T-helper 17 cell (primary cell): ENCODE measurements around the gene SLC22A5. TPM values are rescaled to one million over a fixed set of nuclear protein-coding genes. Genes with fewer than 3 reads are reported as not detected.

Source experiments
- ATAC-seq: fragments of 150-1000 bp; cut with Tn5 transposase; 2 replicates; pipeline ENCODE4 v1.10.0; 2021; ENCODE audit warnings: mild to moderate bottlenecking, moderate library complexity
- DNase-seq, 3 donors: peaks; one replicate each; pipeline versions ENCODE4 v3.0.0 to v3.0.0-alpha.2; 2020 to 2021
- H3K9me3 ChIP-seq: one replicate; pipeline ENCODE4 v1.7.0; 2013; ENCODE audit warnings: low read length, mild to moderate bottlenecking; ENCODE audit not compliant: control insufficient read depth, poor library complexity, severe bottlenecking
- H3K27ac Mint-ChIP-seq: one replicate; pipeline ENCODE4 v1.8.0; 2022; ENCODE audit warnings: mild to moderate bottlenecking, moderate library complexity, mixed read lengths
- H3K27me3 Mint-ChIP-seq: one replicate; pipeline ENCODE4 v1.8.0; 2022; ENCODE audit warnings: mixed read lengths
- H3K36me3 Mint-ChIP-seq: one replicate; pipeline ENCODE4 v1.8.0; 2022; ENCODE audit warnings: low read depth, mixed read lengths
- H3K4me1 Mint-ChIP-seq: one replicate; pipeline ENCODE4 v1.8.0; 2022; ENCODE audit warnings: mild to moderate bottlenecking, mixed read lengths
- H3K4me3 Mint-ChIP-seq: one replicate; pipeline ENCODE4 v1.8.0; 2022; ENCODE audit warnings: mild to moderate bottlenecking, moderate library complexity, mixed read lengths
- total RNA-seq, 4 donors: library from RNA in 2 of 4; stranded (reverse) in 2 of 4; gene quantifications; one replicate each; pipeline ENCODE4 v1.2.3 and lab custom pipeline; 2022 to 2026

SLC22A5 gene
- total RNA-seq, 2 donors from 2014 or later = 3.4 to 3.7 TPM

DNA sequence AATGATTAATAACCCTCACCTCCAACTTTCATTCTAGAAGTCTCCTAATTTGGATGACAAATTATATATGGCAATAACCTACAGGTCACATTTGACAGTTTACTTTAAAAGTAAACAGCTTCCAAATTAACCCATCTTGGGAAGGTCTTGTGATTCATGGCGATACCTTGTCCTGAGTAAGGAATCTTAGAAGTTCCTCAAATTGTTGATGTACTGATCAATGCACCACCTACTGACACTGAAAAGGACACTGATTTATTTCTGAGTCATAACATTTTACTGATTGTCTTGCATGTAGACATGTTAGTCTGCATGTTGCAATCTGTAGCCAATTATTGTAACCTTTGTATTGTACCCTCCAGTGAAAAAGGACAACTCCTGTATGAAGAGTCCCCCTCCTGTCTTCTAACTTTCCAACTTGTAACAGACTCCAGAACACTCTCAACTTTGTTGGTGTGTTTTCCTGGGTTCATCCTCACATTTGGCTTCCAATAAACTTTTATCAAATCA is 16.0 kb upstream of the SLC22A5 start:
- ATAC-seq (no peak), DNase-seq (no peak)
- Mint-ChIP-seq H3K4me3 (no peak overlapping the region), H3K27ac (no peak overlapping the region), H3K36me3 (peaks cover 22% of the 10 kb centered on the region), H3K27me3 (peaks cover 4% of the 10 kb centered on the region), H3K4me1 (no peaks in the 10 kb centered on the region)
- no peaks in the 10 kb centered on the region for H3K9me3 ChIP-seq

DNA sequence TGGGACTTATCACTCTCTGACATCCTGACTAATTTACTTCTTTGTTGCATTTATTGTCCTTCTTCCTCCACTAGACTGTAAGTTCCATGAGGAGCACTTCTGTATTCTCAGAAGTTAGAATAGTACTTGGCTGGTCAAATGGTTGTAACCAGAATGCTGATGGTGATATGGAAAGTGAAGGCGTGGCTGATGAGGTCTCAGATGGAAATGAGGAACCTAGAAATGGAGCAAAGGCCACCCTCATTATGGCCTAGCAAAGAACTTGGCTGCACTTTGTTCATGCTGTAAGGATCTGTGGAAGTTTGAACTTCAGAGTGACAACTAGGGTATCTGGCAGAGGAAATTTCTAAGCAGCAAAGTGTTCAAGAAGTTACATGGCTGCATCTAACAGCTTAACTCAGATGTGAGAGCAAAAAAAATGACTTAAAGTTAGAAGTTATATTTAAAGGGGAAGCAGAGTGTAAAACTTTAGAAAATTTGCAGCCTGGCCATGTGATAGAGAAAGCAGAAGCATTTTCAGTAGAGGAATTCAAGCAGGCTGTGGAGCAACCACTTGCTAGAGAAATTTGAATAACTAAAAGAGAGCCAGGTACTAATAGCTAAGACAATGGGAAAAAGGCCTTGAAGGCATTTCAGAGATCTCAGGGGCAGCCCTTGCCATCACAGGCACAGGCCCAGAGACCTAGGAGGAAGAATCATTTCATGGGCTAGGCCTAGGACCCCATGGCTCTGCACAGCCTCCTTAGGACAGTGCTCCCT is 14.9 kb upstream of the SLC22A5 start:
- ATAC-seq (no peak), DNase-seq (no peak)
- H3K9me3 ChIP-seq = no peaks in the 10 kb centered on the region
- Mint-ChIP-seq H3K36me3 (peaks cover 22% of the 10 kb centered on the region), H3K4me1 (no peaks in the 10 kb centered on the region), H3K27ac (no peak overlapping the region), H3K27me3 (peaks cover 4% of the 10 kb centered on the region), H3K4me3 (no peak overlapping the region)

DNA sequence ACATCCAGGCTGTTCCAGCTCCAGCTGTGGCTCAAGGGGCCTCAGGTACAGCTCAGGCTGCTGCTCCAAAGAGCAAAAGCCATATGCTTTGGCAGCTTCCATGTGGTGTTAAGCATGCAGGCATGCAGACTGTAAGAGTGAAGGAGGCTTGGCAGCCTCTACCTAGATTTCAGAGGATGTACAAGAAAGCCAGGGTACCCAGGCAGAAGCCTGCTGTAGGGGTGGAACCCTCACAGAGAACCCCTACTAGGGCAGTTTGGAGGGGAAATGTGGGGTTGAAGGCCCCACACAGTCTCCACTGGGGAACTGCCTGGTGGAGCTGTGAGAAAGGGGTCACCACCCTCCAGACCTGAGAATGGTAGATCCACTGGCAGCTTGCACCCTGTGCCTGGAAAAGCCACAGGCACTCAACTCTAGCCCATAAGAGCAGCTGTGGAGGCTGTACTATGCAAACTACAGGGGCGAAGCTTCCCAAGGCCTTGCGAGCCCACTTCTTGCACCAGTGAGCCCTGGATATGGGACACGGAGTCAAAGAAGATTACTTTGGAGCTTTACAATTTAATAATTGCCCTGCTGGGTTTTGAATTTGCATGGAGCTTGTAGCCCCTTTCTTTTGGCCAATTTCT is 14.3 kb upstream of the SLC22A5 start:
- DNase-seq (no peak), ATAC-seq (no peak)
- no peaks in the 10 kb centered on the region for H3K9me3 ChIP-seq
- no peak overlapping the region for H3K27ac Mint-ChIP-seq
- peaks cover 19% of the 10 kb centered on the region for H3K36me3 Mint-ChIP-seq
- no peak overlapping the region for H3K4me3 Mint-ChIP-seq
- H3K27me3 Mint-ChIP-seq = peaks cover 4% of the 10 kb centered on the region
- H3K4me1 Mint-ChIP-seq = no peaks in the 10 kb centered on the region

DNA sequence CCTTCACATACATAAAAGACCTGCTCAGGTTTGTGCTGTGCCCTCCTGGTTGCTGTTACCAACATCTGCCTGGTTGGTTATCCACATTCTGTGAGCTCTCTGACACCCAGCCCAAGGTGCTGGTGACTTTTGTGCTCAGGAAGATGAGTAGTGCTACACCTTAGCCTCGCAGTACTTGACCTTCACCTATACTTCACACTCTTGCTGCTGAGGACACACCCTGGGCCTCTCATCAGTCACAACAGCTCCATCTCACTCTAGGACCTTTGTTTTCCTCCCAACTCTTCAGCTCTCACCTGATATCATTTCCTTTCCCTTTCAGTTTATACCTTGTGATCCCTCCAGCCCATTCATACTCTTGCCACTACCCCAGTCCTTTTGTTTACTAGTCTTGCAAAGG is 10.7 kb upstream of the SLC22A5 start:
- Mint-ChIP-seq H3K4me3 (no peak overlapping the region), H3K27ac (no peak overlapping the region), H3K36me3 (peaks cover 13% of the 10 kb centered on the region), H3K4me1 (peaks cover 3% of the 10 kb centered on the region), H3K27me3 (peaks cover 4% of the 10 kb centered on the region)
- DNase-seq (no peak), ATAC-seq (no peak)
- H3K9me3 ChIP-seq = no peaks in the 10 kb centered on the region

DNA sequence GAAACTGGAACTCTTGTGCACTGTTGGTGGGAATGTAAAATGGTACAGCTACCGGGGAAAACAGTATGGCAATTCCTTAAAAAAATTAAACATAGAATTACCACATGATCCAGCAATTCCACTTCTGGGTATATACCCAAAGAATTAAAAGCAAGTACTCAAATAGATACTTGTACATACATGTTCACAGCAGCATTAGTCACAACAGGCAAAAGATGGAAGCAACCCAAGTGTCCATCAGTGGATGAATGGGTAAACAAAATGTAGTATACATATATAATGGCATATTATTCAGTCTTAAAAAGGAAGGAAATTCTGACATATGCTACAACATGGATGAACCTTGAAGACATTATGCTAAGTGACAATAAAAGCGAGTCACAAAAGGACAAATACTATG is 7.4 kb upstream of the SLC22A5 start:
- H3K27ac Mint-ChIP-seq = no peak overlapping the region
- ATAC-seq (no peak), DNase-seq (no peak)
- peaks cover 6% of the 10 kb centered on the region for H3K36me3 Mint-ChIP-seq
- no peak overlapping the region for H3K4me3 Mint-ChIP-seq
- peaks cover 3% of the 10 kb centered on the region for H3K4me1 Mint-ChIP-seq
- no peaks in the 10 kb centered on the region for H3K27me3 Mint-ChIP-seq
- H3K9me3 ChIP-seq = no peaks in the 10 kb centered on the region

DNA sequence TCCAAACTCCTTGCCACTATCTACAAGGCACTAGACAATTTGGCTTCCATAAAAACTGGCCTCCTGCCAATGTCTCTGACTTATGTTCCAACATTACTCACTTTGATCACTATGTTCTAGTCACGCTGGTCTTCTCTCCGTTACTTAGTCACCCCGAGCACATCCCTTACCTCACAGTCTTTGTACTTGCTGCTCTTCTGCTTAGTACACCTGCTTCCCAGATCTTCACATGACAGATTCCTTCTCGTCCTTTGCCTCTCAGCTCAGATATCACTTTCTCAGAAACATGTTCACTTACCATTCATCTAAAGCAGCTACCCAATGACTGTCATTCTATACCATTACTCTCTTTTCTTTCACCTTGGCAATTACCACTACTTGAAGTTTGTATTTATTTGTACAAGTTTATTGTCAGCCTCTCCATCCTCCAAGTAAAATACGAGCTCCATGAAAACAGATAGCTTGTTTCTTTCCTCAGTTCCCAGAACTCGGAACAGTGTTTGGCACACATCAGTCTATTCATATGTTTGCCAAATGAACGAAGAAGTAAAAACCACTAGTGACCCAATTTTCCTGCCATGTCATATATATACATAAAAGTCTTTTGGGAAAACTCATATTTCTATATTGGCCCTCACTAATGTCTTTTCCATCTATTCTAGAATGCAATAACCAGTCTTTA is 5.9 kb upstream of the SLC22A5 start:
- Mint-ChIP-seq H3K4me1 (peaks cover 3% of the 10 kb centered on the region), H3K27ac (no peak overlapping the region), H3K4me3 (no peak overlapping the region), H3K36me3 (peaks cover 6% of the 10 kb centered on the region), H3K27me3 (no peaks in the 10 kb centered on the region)
- DNase-seq = no peak
- H3K9me3 ChIP-seq = no peaks in the 10 kb centered on the region
- no peak for ATAC-seq

DNA sequence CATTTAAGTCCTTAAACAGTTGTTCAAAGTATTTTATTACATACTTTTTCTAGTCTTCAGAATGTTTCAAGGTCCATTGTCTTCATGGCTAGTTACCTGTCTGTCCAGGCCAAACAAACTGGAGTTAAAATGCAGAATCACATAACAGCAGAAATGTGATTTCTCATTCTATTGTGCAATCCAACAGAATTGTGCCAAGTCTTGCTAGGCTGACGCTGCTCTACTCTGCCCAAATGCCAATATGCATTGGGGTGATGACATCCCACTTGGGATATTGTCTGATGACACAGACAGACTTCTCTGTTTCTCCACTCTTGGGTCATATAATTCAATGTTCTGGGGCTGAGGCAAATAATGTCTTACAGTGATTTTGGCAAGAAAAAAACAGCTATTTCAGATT is 5.2 kb upstream of the SLC22A5 start:
- H3K4me3 Mint-ChIP-seq = no peak overlapping the region
- H3K36me3 Mint-ChIP-seq = peaks cover 6% of the 10 kb centered on the region
- no peaks in the 10 kb centered on the region for H3K27me3 Mint-ChIP-seq
- no peak overlapping the region for H3K27ac Mint-ChIP-seq
- H3K4me1 Mint-ChIP-seq = peaks cover 6% of the 10 kb centered on the region
- ATAC-seq (no peak), DNase-seq (no peak)
- no peaks in the 10 kb centered on the region for H3K9me3 ChIP-seq

DNA sequence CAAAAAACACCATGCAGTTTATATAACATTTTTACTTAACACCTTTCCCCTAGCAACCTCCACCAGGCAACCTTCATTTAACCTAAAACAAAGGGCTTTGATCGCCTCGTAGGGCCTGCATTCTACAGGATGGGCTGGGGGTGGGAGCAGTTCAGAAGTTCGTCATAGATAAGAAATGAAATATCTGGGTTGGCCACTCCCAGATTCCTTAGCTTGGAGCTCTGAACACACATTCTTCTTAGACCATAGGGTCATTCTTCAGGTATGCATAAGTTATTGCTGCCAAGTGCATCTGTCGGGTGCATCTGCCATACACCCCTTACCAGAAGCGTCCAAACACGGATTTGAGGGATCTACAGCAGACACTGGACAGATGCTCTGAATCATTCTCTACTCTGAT is 4.3 kb upstream of the SLC22A5 start:
- H3K27me3 Mint-ChIP-seq = no peaks in the 10 kb centered on the region
- H3K4me1 Mint-ChIP-seq = peaks cover 6% of the 10 kb centered on the region

DNA sequence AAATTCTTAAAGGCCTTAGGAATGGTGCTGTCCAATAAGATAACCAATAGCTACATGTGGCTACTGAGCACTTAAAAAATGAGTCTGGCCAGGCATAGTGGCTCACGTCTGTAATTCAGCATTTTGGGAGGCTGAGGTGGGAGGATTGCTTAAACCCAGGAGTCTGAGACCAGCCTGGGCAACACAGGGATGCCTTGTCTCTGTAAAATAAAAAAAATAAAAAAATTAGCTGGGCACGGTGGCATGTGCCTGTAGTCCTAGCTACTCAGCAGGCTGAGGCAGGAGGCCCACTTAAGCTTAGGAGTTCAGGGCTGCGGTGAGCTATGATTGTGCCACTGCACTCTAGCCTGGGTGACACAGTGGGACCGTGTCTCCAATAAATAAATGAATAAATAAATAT is 1.3 kb upstream of the SLC22A5 start:
- H3K27ac Mint-ChIP-seq = no peak overlapping the region
- H3K9me3 ChIP-seq = no peaks in the 10 kb centered on the region
- DNase-seq (no peak), ATAC-seq (no peak)
- H3K4me1 Mint-ChIP-seq = peaks cover 23% of the 10 kb centered on the region
- no peak overlapping the region for H3K4me3 Mint-ChIP-seq
- H3K27me3 Mint-ChIP-seq = no peaks in the 10 kb centered on the region
- H3K36me3 Mint-ChIP-seq = peaks cover 4% of the 10 kb centered on the region

More for the DNA sequence above, 4.3 kb upstream of the SLC22A5 start:
- ATAC-seq = no peak
- H3K27ac Mint-ChIP-seq = no peak overlapping the region
- DNase-seq = no peak
- no peaks in the 10 kb centered on the region for H3K9me3 ChIP-seq
- H3K36me3 Mint-ChIP-seq = peaks cover 6% of the 10 kb centered on the region
- H3K4me3 Mint-ChIP-seq = no peak overlapping the region

DNA sequence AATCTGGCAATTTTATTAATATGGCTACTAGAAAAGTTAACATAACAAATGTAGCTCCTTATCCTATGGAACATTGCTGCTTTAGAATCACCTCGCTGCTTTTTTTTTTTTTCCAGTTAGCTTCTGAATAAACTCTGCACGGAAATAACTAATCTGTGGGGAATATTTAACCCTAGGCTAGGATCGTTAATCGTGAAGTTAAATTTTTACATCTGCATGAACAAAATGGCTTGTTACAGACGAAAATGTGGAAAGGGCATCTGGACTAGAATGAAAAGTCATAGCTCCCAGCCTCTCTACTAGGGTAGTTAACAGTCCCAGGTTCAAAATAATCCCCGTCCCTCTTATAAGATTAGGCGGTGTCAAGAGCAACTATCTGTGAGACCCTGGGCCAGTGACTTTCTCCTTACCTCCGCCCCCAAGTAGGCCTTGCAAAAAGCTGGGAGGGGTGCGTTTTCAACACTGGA is 470 bp upstream of the SLC22A5 start:
- H3K27ac Mint-ChIP-seq = peak overlapping the region; percentile 88
- DNase-seq = no peak
- H3K4me3 Mint-ChIP-seq = peak overlapping the region; percentile 86

DNA sequence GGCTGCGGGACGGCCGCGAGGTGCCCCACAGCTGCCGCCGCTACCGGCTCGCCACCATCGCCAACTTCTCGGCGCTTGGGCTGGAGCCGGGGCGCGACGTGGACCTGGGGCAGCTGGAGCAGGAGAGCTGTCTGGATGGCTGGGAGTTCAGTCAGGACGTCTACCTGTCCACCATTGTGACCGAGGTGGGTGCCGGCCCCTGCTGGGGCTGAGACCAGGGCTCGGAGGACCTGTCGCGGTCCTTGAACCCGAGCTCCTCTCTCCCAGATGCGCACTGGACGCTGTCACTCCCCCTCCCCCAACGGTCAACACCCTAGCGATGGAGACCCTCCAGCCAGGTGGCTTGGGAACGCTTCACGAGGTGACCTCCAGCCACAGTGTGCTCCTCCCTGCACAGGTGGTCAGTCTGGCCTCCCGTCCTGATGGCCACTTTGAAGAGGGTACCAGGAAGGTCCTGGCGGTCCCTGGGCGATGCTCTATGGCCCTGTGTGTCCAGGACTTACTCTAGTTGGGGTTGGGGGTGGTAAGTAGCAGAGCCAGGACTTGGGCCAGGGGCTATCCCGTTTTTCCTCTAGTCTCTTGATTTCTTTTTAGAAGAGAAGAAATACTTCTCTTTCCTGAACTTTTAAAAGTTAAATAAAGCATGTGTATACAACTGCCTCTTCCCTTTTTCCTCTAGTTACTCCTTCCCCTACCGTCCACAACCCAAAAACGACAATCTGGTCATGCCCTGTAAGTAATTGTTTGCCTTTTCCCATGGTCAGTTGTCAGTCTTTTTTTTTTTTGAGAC is 866 bp downstream of the SLC22A5 start:
- H3K9me3 ChIP-seq = no peaks in the 10 kb centered on the region
- Mint-ChIP-seq H3K4me1 (peaks cover 22% of the 10 kb centered on the region), H3K27me3 (no peaks in the 10 kb centered on the region), H3K4me3 (peak overlapping the region; percentile 86), H3K36me3 (no peaks in the 10 kb centered on the region), H3K27ac (peak overlapping the region; percentile 82)
- ATAC-seq = no peak
- DNase-seq = no peak

More for the DNA sequence above, 470 bp upstream of the SLC22A5 start:
- no peaks in the 10 kb centered on the region for H3K9me3 ChIP-seq
- Mint-ChIP-seq H3K36me3 (no peaks in the 10 kb centered on the region), H3K27me3 (no peaks in the 10 kb centered on the region), H3K4me1 (peaks cover 20% of the 10 kb centered on the region)
- no peak for ATAC-seq

DNA sequence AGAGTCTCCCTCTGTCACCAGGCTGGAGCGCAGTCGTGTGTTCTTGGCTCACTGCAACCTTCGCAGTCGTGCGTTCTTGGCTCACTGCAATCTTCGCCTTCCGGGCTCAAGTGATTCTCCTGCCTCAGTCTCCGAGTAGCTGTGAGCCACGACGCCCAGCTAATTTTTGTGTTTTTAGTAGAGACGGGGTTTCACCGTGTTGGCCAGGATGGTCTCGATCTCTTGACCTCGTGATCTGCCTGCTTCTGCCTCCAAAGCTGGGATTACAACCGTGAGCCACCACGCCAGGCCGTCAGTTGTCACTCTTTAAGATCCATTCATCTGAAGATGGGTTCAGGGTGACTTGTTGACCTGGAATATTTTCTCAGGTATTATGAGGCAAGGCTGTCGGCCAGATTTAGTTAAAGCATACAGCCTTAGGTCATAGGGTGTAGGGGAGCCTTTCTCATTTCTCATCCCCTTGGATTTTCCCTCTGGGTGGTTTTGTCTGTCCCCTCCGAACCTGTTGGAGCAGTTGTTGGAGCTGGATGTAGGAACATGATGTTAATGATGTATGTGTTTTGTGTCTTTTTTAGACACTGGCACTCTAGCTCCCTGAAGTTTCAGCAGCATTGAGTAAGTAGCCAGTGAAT is 1.6 kb downstream of the SLC22A5 start:
- no peak for ATAC-seq
- Mint-ChIP-seq H3K27me3 (no peaks in the 10 kb centered on the region), H3K4me1 (peaks cover 22% of the 10 kb centered on the region), H3K4me3 (peak overlapping the region; percentile 86), H3K36me3 (no peaks in the 10 kb centered on the region), H3K27ac (peak overlapping the region; percentile 82)
- DNase-seq = no peak
- H3K9me3 ChIP-seq = no peaks in the 10 kb centered on the region
